HK-2 (cell line): Measurements from ENCODE around the gene NDST3.
"Not testable (repeated sequence)": the region's sequence is repeated elsewhere in the genome, so short reads cannot be mapped to it uniquely, and the experiment has no call there.

Experiments
- DNase-seq: peaks from one replicate; pipeline ENCODE4 v3.0.0-alpha.2; 2018; ENCODE audit not compliant: unreplicated experiment

The NDST3 gene

DNA sequence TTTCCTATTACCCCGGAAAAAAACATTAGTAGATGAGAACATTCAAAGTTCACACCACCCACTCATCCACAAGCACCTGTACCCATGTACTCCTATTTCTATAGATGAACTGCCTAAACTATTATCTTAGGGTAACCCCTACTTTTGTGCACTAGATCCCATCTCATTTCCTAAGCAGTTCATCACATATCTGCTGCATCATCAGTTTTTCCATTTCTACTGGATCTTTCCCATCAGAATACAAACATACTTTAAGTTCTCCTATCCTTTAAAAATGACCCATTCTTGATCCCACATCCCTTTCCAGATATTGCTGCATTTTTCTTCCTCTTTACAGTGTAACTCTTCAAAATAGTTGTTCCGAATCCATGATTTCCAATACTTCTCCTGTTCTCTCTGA lies 237.5 kb downstream of the NDST3 start:
- DNase-seq = no peak

- DNase-seq = no peak
These were observed 239.4 kb downstream of the NDST3 start for GRCh38 chr4:118273642-118274041.

DNA sequence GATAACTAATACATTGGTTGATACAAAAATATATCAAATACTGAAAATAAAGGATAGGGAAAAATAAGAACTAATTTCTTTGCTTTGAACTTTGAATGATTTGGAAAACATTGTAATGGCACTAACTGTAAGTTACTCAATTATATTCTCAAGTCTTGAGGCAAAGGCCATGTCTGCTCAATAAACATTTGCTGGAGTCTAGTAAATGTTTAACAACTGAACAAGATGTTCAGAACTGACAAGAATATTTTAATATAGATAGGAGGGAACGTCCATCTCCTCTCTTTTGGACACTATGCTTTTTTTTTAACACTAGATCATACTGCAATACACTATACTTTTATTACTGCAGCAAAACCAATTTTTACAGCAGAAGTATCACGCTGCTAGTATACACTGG lies 242.3 kb downstream of the NDST3 start:
- no peak for DNase-seq

DNA sequence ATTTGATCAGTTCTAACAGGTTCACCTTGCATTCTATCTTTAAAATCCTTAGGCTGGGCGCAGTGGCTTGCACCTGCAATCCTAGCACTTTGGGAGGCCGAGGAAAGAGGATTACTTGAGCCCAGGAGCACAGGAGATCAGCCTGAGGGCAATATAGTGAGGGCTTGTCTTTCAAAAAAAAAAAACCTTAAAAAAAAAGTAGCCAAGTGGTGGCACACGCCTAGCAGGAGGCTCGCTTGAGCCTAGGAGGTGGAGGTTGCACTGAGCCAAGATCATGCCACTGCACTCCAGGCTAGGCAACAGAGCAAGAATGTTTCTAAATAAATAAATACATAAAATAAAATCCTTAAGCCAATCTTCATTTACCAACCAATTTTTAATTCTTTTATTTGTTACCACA lies 243.0 kb downstream of the NDST3 start:
- DNase-seq = no peak

DNA sequence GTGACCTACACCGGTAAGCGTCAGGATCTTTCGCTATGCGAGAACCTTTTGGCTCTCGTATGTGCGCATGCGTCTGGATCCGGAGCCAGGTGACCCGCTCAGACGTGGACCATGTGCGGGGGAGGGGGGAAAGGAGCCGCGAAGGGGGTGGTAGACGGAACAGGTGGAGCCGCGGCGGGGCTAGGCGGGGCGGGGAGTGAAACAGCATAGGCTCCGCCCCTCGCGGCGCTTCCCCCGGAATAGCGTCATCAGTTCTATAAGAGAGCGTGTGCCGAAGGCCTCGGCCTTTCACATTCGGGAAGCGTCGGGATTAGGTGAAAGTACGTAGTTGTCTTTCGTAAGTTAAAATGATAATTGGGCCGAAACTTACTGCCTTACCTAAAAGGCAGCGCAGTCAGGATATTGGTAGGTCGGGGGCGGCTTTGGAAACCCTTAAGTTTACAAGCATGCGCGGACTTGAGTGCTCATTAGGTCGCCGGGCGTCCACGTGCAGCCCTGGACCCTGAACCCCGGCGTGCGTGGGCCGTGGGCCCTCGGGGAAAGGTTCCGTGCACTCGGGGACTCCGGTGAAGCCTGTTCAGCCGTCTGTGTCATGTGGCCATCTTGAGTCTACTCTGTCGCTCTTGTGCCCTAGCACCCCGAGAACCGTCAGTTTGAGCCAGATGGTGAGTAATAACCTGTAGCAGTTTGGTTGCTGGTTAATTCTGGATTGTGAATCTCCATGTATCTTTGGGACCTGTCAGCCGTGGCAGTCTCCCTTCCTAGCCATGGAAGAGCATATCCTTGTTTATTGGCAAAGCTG lies 244.4 kb downstream of the NDST3 start:
- peak; percentile 97 for DNase-seq

DNA sequence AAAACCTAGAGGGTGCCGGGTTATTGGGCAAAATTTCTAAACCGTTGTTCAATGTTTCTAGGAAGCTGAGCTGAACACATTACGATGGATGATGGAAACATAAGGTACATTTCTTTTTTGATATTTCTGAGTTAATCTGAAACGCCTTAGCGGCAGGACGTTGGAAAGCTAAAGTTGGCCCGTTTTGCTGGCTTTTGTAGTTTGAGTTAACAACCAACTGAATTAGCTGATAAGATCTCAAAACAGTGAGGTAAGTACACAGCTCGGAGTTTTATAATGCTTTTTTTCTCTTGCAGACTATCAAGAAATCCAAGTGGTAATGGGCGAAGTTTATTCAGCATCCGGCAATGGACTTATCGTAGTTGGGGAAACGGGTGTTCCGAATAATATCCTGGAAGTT lies 245.0 kb downstream of the NDST3 start:
- no peak for DNase-seq

- DNase-seq = no peak
These were observed 245.7 kb downstream of the NDST3 start for GRCh38 chr4:118279920-118280432.

- DNase-seq = peak; percentile 42
These were observed 246.4 kb downstream of the NDST3 start for GRCh38 chr4:118280501-118281218.

- DNase-seq = peak; percentile 46
These were observed 247.5 kb downstream of the NDST3 start for GRCh38 chr4:118281611-118282442.

- no peak for DNase-seq
These were observed 248.4 kb downstream of the NDST3 start for GRCh38 chr4:118282692-118283091.

- DNase-seq = no peak
These were observed 249.9 kb downstream of the NDST3 start for GRCh38 chr4:118284169-118284568.

DNA sequence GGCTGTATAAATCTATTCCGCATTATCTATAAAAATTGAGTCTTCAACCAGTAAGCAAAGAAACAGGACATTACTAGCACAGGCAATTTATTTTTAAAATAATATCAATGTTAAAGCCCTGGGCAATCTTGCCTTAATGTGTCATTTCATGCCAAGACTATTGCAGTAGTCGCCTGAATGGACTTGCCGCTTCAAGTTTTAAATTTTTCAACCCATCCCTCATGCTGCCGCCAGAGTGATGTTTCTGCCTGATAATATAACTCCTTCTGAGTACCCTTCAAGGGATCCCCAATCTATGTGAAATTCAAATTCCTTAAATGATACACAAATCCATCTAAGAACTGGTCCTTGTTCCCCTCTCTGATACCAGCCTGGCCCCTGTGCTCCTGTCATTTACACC lies 251.6 kb downstream of the NDST3 start:
- DNase-seq = no peak

DNA sequence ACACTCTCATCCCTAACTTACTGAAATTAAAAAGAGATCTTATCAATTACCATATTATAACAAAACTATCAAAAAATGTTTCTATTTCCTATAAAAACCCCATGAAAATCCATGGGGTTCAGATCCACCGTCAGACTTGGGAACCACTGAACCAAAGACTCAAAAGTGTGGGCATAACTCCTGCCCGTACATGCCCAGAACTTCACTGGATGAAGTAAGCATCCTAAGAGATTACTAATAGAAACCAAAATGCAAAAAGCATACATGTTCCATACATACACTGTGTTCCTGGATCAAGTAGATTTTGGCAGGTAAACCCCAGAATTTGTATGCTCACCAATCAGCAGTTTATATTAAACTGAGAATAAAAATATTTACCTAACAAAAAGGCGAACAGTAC lies 252.4 kb downstream of the NDST3 start:
- no peak for DNase-seq

DNA sequence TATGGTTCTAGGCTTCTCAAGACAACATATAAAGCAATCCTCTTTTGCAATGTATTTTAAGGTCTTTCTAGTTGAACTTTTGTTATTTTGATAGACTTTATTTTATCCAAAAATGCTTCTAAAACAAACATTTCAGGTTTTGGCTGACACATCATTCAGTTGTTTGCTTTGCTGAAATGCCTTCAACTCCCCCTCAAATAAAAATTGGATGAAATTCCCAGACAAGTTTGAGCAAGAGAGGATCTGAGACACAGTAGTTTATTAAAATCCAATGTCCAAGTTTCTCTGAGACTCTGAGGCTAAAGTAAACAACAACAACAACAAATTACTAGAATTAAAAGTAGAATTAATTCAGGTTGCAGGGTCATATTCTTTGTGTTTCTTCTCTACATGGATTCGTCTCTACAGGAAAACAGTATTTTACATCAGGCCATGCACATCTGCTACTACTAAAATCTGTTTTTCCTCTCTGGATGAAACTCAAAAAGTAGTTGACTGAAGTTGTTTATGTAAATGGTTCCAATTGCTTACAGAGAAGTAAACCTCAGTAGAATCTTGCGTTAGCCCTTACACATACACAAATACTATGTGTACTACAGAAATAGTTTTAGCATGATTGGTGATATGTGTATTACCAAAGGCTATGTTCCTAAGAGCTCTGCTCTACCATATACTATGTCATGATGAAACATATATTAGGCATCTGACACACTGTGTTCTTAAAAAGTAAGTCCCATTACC lies 253.6 kb downstream of the NDST3 start:
- no peak for DNase-seq

DNA sequence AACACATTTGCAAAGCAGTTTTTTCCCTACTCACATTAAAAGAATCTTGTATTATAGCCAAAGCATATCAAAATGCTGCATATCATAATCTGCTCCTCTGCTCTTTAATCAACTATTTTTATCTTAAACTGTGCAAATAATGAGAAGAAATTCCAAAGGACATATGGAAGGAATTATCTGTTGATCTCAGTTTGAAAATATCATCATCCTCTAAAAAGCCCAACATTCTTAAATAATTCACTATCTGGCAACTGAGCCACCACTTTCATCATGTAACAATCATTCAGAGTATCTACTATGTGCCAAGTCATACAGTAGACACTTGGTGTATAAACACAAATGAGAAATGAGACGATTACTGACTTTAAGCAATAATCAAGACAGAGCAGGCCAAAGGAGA lies 255.5 kb downstream of the NDST3 start:
- no peak for DNase-seq

DNA sequence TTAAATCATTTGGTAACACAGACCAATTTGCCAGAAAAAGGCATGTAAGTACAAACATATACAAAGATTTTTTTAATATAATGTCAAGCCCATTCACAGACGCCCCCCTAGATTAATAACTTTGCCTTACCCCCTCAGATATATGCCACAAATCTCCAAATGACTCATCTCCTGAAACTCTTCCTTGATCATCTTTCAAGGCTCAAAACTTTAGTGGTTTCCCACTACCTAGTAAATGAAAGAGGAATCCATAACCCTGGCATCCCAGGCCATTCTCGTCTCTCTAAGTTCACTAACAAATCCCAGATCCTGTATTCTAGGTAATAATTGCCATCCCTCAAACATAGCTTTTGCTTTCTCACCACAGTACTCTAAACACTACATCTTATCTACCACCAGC lies 256.7 kb downstream of the NDST3 start:
- no peak for DNase-seq

- no peak for DNase-seq
These were observed 262.4 kb downstream of the NDST3 start for GRCh38 chr4:118296729-118297128.

GRCh38 chr4:118299619-118300018 lies 265.3 kb downstream of the NDST3 start:
- not testable (repeated sequence) for DNase-seq

DNA sequence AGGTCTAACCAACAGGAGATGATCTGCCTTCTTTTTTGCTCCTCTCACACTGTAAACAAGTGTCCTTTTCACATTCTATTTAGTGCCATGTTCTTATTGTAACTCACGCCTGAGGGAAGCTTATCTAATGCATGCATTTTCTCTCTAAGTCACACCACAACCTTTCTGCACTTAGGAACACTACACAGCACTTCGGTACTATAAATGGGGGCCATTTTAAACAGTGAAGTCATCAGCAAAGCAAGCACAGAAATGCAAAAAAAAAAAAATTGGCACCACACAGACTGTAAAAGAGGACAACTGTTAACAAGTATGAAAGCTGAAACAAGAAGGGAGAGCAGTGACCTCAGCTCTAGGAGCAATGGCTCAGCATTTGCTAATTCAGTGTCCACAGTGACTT lies 273.4 kb downstream of the NDST3 start:
- no peak for DNase-seq
